Measurements from ENCODE around the gene BRMS1.

The BRMS1 gene

DNA sequence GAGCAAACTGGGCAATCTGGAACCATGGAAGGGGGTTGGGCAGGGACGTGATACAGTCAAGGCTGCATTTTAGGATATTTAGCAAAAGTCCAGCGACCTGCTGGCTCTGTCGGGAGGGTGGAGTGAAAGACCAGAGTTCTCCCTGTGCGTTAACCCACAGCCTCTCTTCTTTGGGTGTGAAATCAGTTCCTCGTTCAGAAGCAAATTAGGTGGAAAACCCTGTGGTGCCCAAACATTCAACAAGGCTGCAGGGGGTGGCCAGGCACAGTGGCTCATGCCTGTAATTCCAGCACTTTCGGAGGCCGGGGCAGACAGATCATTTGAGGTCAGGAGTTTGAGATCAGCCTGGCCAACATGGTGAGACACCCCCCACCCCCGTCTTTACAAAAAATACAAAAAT, 47.3 kb downstream of the BRMS1 start:
- no peak for DNase-seq

DNA sequence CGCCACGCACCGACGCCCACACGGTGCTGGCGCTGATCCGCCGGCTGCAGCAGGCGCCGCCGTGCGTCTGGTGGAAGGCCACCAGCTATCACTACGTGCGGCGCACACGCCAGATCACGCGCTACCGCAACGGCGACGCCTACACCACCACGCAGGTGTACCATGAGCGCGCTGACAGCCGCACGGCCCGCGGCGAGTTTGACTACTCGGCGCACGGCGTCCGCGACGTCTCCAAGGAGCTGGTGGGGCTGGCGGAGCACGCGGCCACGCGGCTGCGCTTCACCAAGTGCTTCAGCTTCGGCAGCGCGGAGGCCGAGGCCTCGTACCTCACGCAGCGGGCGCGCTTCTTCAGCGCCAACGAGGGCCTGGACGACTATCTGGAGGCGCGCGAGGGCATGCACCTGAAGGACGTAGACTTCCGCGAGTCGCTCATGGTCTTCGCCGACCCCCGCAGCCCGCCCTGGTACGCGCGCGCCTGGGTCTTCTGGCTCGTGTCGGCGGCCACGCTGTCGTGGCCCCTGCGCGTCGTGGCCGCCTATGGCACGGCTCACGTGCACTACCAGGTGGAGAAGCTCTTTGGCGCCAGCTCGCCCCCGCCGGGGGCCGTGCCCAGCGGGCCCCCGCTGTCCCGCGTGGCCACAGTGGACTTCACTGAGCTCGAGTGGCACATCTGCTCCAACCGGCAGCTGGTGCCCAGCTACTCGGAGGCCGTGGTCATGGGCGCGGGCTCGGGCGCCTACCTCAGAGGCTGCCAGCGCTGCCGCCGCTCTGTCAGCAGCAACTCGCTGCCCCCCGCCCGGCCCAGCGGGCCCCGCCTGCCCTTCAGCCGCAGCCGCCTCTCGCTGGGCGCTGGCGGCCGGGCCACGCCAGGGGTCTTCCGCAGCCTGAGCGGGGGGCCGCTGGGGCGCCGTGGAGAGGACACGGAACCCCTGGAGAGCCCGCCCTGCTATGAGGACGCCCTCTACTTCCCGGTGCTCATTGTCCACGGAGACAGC, 50.0 kb downstream of the BRMS1 start:
- DNase-seq = no peak

DNA sequence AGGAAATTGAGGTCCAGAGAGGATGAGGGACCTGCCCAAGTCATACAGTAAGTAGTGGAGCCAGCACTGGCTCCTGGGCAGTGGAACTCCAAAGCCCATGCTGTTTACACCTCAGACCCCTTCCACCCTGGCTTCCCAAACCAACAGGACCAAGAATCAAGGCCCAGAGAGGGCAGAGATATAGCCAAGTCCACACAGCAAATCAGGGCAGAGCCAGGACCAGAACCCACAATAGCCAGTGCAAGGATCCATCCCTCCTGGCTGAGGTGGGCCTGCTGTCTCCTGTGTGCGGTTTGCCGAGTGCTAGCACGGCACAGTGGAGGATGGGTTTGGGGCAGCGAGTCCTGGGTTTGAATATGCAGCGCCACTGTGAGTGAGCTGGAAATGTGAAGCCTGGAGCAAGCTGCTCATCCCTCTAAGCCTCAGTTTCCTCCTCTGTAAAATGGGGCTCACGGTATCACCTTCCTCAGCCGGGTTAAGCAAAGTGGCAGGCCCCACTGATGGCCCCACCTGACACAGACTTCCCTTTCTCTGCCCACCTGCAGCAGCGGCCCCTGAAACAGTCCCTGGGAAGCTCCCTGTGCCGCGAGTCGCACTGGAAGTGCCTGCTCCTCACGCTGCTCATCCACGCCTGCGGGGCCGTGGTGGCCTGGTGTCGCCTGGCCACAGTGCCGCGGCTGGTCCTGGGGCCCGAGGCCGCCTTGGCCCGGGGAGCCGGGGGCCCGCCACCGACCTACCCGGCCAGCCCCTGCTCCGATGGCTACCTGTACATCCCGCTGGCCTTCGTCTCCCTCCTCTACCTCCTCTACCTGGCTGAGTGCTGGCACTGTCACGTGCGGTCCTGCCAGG, 50.9 kb downstream of the BRMS1 start:
- no peak for DNase-seq

GRCh38 chr11:66293352-66293751, 51.6 kb downstream of the BRMS1 start:
- DNase-seq = no peak

- DNase-seq = no peak
Measured at GRCh38 chr11:66292543-66293332, 52.2 kb downstream of the BRMS1 start.

DNA sequence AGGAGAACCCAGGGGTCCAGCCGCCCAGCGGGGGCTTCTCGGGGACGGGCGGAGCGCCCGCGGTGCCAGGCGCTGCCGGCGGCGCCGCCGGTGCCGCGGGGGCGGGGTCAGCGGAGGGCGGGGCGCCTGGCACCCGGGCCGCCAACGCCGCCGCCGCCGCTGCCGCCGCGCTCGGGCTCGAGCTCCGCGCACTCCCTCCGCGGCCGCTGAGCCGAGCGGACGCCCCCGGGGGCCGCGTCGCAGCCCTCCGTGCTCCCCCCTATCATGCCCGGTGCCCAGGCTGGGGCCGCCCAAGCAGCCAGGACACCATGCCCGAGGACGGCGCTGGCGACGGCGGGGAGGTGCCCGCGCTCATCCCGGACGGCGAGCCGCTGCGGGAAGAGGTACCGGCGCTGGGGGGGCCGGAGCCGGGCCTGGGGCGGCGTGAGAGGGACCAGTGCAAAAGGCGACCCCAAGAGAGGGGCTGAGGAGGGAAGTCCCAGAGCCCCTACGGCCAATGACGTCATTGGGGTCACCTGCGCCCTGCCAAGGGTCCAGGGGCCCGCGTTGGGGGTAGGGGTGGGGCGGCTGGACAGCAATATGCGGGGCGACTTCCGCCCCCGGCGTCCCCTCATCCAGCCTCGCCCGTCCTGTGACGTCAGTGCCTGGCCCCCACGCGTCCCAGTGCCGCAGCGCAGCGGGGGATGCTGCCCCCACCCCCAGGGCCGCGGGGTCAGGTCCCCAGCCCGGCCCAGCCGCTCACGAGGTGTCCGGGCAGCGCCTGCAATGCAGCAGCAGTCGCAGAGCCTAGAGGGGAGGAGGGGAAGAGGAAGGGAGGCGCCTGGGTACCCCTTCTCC, 53.0 kb downstream of the BRMS1 start, which contains the start of gene TMEM151A:
TMEM151A (plus strand) TSS at position 189 of the 837 bp plus-strand sequence; CDS start at position 309, 120 bp downstream.
- DNase-seq = no peak

DNA sequence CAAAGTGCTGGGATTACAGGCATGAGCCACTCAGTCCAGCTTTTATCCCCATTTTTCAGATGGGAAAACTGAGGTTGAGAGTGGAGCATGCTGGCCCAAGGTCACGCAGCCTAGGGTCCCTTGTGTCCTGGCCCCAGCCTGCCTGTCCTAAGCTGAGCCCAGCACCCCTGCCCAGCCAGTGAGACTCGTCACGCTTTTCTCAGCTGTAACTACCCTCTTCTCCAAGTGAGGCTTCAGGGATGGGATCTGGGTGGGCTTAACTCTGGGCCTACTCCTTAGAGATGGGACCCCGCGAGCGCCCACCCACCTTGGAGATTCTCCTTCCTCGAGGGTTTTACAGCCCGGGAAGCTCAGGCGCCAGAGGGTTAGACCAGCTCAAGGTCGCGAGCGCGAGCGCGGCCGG, 53.6 kb downstream of the BRMS1 start:
- DNase-seq = no peak

DNA sequence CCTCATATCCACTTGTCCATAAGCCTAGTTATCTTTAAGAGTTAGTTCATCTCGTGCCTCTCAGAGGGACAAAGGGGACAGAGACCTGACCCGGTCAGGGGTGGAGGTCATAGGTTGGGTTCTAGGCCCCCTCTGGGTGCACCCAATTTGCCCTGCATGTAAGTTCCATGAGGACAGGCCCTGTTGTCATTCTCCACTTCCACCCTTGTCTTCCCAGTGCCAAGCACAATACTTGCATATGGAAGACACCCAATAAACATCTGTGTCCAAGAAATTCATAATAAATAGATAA, 54.6 kb downstream of the BRMS1 start:
- DNase-seq = no peak

DNA sequence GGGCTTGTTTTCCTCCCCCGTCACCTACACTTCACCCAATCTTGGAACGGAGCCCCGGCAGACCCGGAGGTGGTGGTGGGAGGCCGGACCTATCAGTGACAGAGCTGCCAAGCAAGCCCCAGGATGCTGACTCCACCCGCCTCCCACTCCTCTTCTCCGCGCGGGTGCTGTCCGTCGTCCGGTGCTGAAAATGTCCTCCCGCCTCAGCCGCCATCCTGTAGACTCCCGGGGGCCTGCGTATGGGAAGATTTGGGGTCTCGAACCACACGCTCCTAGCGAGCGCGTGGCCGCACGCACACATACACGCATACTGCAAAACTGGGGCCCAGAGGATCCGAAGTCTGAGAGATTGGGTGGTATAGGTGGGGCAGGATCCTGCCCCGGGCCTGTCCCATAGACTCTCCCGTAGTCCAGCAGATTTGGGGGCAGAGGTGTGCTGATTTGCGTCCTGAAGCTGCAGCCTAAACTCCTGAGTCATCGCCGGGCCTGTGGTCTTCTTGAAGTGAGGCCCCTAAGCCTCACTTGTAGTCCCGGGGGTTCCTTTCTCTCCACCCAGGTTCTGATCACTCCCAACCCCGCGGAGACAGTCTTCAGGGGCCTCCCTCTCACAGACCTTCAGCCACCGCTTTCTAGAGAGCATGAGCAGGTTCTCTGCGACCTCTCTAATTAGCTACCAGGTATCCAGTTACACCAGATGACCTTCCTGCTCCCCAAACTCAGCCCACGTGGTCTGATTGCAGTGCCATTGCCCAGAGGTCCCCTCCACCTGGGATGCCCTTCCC, 55.2 kb downstream of the BRMS1 start:
- no peak for DNase-seq

GRCh38 chr11:66288671-66289547, 56.0 kb downstream of the BRMS1 start, which contains the start of gene YIF1A:
Gene YIF1A (minus strand): TSS chr11:66289143. CDS start chr11:66288985, 158 bp downstream.
- peak; percentile 100 for DNase-seq

- no peak for DNase-seq
Measured at GRCh38 chr11:66287889-66288670, 56.8 kb downstream of the BRMS1 start.
